Activated T-cell treated with anti-CD3 and anti-CD28 coated beads, Interleukin-2, amount 50 U/mL, for 72 hours (primary cell): ENCODE measurements around the gene UNC5CL. TPM values are rescaled to one million over a fixed set of nuclear protein-coding genes. Genes with fewer than 3 reads are reported as not detected.

Source experiments
- ATAC-seq, 2 donors: fragments of 150-1000 bp; cut with Tn5 transposase; replicated peaks in 1 of 2; 2 replicates each; pipeline ENCODE4 v1.10.0; 2021; ENCODE audit warnings: moderate library complexity in 2 of 2, mild to moderate bottlenecking in 1 of 2
- DNase-seq, 2 donors: peaks; one replicate each; pipeline ENCODE4 v3.0.0; 2021 to 2022; ENCODE audit warnings: mixed read lengths in 1 of 2
- H3K27ac Mint-ChIP-seq: one replicate; pipeline ENCODE4 v1.8.0; 2022; ENCODE audit warnings: mild to moderate bottlenecking, moderate library complexity, mixed read lengths
- H3K27me3 Mint-ChIP-seq: one replicate; pipeline ENCODE4 v1.8.0; 2022; ENCODE audit warnings: low read depth, mixed read lengths
- H3K36me3 Mint-ChIP-seq, 2 donors: one replicate each; pipeline ENCODE4 v1.8.0; 2022; ENCODE audit warnings: mixed read lengths in 2 of 2, mild to moderate bottlenecking in 1 of 2; ENCODE audit not compliant: insufficient read depth in 2 of 2
- H3K4me1 Mint-ChIP-seq: one replicate; pipeline ENCODE4 v1.8.0; 2022; ENCODE audit warnings: low read depth, mixed read lengths
- H3K4me3 Mint-ChIP-seq, 2 donors: one replicate each; pipeline ENCODE4 v1.8.0; 2022; ENCODE audit warnings: mild to moderate bottlenecking in 2 of 2, mixed read lengths in 2 of 2, moderate library complexity in 2 of 2
- H3K9me3 Mint-ChIP-seq, 2 donors: one replicate each; pipeline ENCODE4 v1.8.0; 2022; ENCODE audit warnings: mixed read lengths in 2 of 2
- total RNA-seq, 2 donors: library from RNA; stranded (reverse); gene quantifications; one replicate each; pipeline ENCODE4 v1.2.3, GENCODE V29; 2022

Gene UNC5CL
- total RNA-seq, 2 donors from 2014 or later: 4.0 to 5.5 TPM

DNA sequence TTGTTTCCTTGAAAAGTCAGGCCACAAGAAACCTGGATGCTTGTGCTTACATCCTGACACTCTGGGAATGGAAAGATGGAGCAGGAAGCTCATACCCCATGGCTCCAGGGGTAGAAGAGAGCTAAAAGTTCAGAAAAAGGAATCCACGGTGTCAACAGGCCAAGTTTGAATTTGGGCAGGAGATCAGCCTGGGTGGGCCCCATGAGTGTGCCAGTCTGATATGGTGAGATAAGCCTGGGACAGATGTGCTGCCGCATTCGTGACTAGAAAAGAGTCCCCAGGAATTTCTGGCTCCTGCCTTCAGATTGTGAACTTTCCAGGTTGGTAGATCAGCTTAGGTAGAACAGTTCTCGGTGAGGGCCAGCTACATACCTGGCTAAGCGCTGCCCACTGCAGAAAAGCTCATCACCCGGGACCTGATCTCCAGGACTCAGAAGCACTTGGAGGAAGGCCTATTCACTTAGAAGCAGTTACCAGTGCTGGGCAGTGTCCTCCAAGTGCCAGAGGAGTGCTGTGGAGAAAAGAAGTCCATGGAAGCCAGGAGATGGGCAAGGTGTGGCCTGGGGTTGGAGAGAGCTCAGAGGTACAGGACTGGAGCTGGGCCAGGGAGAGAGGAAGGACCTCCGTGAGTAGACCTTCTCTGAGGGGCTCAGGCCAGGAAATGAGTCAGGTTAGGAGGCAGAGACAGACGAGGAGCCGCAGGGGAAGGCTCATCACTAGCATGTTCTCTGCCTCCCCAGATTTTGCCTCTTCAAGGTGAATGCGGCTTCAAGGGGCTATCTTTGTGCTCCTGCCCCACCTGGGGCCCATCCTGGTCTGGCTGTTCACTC is 3.4 kb upstream of the UNC5CL start, which contains the start of gene TSPO2:
Gene TSPO2 (plus strand): TSS at position 242 of the 830 bp plus-strand sequence. CDS start 519 bp downstream, at position 761.
- H3K4me1 Mint-ChIP-seq: peaks cover 8% of the 10 kb centered on the region
- no peaks in the 10 kb centered on the region for H3K27me3 Mint-ChIP-seq
- H3K27ac Mint-ChIP-seq: no peak within 1 kb of the TSS

DNA sequence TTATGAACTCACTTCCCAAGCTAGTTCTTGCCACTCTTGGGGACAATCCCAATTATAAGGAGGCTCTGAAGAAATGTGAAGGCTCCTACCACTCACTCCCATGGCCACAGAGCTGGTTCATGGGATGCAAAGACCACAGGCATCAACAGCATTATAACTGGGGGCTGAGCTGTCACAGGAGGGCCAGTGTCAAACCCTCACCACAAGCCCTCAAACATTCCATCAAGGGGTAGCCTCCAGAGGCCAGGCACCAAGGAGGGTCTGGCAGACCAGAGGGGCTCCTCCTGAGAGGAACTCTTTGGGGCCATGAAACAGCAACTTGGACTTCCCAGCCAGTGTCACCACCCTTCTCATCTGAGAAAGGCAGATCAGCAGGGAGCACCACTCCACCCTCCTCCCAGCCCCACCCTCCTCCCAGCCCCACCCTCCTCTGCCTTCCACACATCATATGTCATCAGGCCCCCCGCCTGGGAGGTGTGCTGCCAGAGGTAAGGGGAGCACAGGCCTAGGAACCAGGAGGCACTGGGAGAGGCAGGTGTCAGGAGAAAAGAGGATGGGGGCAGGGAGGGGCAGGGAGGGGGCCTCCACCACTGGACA is 2.0 kb upstream of the UNC5CL start:
- Mint-ChIP-seq H3K4me1 (peaks cover 8% of the 10 kb centered on the region), H3K27ac (no peak overlapping the region), H3K9me3 (no peaks in the 10 kb centered on the region), H3K27me3 (no peaks in the 10 kb centered on the region), H3K4me3 (no peak overlapping the region), H3K36me3 (no peaks in the 10 kb centered on the region)
- DNase-seq: no peak
- peak in 1 of 2 donors; percentile 6 for ATAC-seq

More for the DNA sequence above, 3.4 kb upstream of the UNC5CL start, which contains the start of gene TSPO2:
- ATAC-seq: no peak
- Mint-ChIP-seq H3K36me3 (no peaks in the 10 kb centered on the region), H3K4me3 (no peak within 1 kb of the TSS), H3K9me3 (no peaks in the 10 kb centered on the region)
- no peak for DNase-seq

DNA sequence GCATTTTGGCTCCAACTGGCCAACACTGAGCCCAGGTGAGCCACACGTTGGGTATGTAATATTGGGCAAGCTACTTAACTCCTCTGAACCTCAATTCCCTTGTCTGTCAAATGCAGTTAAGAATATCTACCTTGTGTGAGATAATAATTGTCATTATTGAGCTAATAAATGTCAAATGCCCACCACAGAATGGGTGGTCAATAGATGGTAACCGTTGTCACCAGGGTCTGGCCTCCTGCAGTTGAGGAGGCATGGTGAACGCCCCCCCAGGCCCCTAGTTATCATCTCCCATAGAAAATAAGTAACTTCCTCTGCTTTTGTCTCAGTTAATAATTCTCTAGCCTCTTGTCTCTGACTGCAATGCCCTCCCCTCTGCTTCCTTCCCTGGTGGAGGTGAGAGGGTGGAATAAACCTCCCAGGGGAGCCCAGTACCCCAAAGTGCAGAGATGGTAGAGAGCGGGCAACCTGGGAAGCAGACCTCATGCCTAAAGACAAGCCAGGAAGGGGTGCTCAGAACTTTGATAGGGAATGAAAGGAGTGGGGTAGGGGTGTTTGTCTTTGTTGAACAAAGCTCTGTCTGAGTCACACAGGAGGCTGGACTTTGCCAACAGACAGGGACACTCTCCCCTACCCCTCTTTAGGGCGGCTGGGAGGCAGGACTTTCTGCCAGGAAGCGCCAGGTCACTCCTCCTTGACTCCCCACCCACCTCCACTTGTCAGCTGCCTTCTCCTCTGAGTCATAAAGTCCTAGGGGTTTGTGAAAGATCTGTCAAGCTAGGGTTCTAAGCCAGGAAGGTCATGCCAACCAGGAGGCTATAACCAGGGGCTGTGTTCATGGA is 1.3 kb upstream of the UNC5CL start:
- Mint-ChIP-seq H3K36me3 (no peaks in the 10 kb centered on the region), H3K27ac (no peak overlapping the region), H3K4me3 (no peak overlapping the region), H3K9me3 (no peaks in the 10 kb centered on the region), H3K27me3 (no peaks in the 10 kb centered on the region), H3K4me1 (peaks cover 8% of the 10 kb centered on the region)
- peak; percentile 20 to 22 for DNase-seq
- peak; percentile 49 to 67 for ATAC-seq

DNA sequence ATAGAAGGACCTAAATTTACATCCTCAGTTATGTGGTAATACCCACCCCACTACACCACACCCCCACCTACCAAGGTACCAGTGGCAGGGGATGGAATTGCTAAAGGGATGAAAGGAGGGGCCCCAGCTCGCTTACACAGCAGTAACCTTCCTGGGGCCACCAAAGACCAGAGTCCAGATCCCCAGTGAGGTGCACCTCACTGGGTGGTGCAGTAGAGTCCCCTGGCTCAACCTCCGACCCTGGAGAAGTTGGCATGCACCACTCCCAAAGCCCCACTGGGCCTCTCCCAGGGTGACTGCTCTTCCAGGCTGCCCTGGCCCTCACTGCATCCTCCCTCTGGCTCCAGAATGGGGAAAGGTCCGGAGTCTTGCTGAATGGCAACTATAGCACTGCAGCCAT is 816 bp downstream of the UNC5CL start:
- H3K27ac Mint-ChIP-seq: no peak overlapping the region
- H3K9me3 Mint-ChIP-seq: no peaks in the 10 kb centered on the region
- H3K4me3 Mint-ChIP-seq: no peak overlapping the region
- ATAC-seq (no peak), DNase-seq (no peak)
- peaks cover 8% of the 10 kb centered on the region for H3K4me1 Mint-ChIP-seq
- H3K27me3 Mint-ChIP-seq: no peaks in the 10 kb centered on the region
- H3K36me3 Mint-ChIP-seq: no peaks in the 10 kb centered on the region

DNA sequence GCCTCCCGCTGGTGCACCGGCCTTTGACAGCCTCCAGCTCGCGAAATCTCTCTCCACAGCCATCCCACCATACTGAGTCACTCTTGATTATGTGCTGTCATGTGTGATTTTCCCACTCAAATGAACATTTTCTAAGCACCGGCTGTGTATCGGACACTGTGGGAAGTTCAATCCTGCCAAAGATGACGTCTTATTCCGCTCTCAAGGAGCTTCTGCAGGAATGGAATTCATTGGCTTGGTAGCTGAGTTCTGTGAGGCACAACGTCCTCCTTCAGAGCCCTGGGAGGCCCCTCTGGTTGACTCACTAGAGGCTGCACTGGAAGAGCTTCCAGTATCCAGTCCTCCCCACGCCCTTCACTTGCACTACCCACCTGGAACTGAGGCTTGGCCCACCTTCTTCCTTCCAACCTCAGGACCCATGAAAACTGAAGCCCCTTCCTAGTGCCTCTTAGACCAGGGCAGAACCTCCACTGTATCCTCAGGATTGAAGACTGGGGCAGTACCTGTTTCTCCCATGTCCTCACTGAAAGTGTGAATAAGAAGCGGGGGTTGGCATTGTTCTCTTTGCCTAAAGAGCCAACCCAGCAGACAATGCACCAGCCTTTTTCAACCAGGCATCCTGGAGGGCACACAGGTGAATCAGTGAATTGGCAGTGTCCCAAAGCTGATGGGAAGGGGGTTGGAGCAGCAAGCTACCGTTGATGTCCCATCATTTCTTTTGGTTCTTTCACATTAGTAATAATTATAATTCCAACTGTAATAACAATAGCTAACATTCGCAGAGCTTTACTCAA is 1.7 kb downstream of the UNC5CL start:
- no peaks in the 10 kb centered on the region for H3K9me3 Mint-ChIP-seq
- H3K27me3 Mint-ChIP-seq: no peaks in the 10 kb centered on the region
- no peaks in the 10 kb centered on the region for H3K36me3 Mint-ChIP-seq
- H3K4me1 Mint-ChIP-seq: peaks cover 8% of the 10 kb centered on the region
- ATAC-seq (no peak), DNase-seq (no peak)
- no peak overlapping the region for H3K4me3 Mint-ChIP-seq
- no peak overlapping the region for H3K27ac Mint-ChIP-seq

DNA sequence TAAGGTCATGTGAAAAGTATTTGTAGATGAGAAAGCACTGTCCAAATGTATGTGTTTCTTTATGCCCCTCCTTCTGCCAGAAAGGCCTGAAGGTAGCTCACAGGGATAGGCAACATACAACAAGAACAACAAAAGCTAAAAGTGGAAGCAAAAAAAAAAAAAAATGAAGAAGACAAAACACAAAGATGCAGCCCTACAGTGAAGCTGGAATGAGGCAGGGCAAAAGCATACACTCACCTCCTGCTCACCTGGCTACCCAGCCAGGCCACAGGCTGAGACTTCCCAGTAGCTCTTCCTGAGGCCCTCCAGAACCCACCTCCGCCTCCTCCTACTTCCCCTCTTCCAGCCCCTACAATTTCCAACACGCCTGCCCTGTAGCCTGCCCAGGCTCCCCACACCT is 2.4 kb downstream of the UNC5CL start:
- DNase-seq: no peak
- no peaks in the 10 kb centered on the region for H3K36me3 Mint-ChIP-seq
- H3K27me3 Mint-ChIP-seq: no peaks in the 10 kb centered on the region
- H3K9me3 Mint-ChIP-seq: no peaks in the 10 kb centered on the region
- H3K27ac Mint-ChIP-seq: no peak overlapping the region
- peaks cover 8% of the 10 kb centered on the region for H3K4me1 Mint-ChIP-seq
- H3K4me3 Mint-ChIP-seq: no peak overlapping the region
- no peak for ATAC-seq

DNA sequence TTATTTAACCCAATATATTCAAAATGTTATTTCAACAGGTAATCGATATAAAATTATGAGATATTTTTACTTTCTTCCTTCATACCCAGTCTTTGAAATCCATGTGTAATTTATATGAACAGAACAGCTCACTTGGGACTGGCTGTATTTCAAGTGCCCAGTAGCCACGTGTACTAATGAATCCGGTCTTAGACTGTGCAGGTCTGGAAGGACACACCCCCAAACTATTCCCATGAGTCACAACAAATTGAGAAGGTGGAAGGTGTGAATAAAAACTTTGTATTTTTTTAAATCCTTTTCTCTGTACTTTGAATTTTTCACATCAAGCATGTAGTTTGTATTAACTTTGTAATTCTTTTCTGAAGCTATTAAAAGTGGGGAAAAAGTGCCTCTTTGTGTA is 2.8 kb downstream of the UNC5CL start:
- H3K9me3 Mint-ChIP-seq: no peaks in the 10 kb centered on the region
- no peak overlapping the region for H3K27ac Mint-ChIP-seq
- H3K4me3 Mint-ChIP-seq: no peak overlapping the region
- no peak for ATAC-seq
- H3K27me3 Mint-ChIP-seq: no peaks in the 10 kb centered on the region
- no peak for DNase-seq
- H3K36me3 Mint-ChIP-seq: no peaks in the 10 kb centered on the region
- peaks cover 8% of the 10 kb centered on the region for H3K4me1 Mint-ChIP-seq

DNA sequence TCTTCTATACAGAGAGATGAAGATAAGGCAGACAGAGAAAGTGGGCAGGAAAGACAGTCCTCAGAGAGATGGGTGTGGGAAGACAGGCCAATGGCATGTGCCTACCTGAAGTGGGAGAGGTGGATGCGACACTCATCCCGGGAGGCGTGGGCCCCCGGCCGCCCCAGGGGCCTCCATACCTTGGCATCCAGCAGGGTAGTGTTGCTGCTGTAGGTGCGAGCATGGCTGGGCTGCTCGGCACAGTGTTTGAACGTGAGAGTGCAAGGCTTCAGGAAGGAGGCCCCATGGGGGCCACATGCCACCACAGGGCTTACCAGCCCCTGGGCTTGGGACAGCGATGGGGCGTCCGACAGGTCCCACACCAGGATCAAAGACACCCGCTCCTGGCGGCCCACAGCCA is 5.2 kb downstream of the UNC5CL start:
- no peak overlapping the region for H3K4me3 Mint-ChIP-seq
- no peak for ATAC-seq
- no peaks in the 10 kb centered on the region for H3K27me3 Mint-ChIP-seq
- DNase-seq: no peak
- H3K9me3 Mint-ChIP-seq: no peaks in the 10 kb centered on the region
- H3K36me3 Mint-ChIP-seq: no peaks in the 10 kb centered on the region
- H3K4me1 Mint-ChIP-seq: peaks cover 6% of the 10 kb centered on the region
- H3K27ac Mint-ChIP-seq: no peak overlapping the region

DNA sequence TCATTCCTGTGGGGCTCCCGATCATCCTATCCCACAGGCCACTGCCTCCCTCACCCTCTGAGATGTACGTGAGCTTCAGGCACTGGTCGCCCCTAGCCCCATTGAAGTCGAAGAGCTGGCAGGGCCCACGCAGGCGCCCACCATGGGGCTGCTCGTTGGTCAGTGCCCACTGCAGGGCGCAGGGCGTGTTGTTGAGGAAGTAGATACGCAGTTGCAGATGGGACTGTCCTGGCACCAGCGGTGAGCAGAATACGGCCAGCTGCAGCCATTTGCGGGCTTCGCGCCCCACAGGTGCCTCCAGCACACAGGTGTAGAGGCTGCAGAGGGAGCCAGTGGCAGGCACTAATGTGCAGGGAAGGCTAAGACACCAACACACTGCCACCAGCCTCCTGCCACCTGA is 6.2 kb downstream of the UNC5CL start:
- no peaks in the 10 kb centered on the region for H3K27me3 Mint-ChIP-seq

DNA sequence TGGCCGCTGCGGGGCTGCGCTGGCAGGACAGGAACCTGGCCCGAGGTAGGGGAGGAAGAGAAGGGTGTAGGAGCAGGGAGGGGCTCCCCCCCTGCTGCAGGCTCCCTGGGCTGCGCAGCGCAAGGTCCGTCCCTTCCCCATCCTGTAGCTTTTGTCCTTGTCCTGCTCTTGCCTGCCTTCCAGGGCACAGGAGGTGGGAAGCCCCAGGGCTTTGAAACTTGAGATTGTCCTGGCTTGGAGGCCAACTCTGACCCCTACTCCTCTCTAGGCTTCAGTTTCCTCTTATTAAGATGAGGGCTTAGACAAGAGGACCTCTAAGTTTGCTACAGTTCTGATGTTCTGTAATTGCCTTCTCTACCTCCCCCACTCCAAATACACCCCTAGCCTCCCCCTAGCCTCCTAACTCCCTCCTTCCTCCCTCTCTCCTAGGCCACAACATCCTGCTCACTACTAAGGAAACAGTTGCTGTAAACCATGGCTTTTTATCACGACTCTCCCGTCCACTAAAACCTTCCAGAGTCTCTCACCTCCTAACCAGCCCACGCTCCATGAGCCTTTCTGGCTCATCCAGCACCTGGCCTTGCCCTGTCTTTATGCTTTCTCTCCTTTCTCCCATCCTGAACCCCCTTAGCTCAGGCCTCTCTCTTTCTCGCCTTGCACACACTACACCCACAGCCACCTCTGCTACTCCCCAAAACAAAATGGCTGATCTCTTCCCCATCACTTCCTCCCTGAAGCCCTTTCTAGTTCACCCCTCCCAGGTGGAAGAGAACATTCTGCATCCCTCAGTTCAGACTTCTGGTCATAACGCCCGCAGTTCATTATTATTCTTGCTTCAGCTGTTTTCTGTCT is 10.2 kb downstream of the UNC5CL start:
- Mint-ChIP-seq H3K27me3 (no peaks in the 10 kb centered on the region), H3K27ac (peak overlapping the region; percentile 47), H3K4me3 (peak overlapping the region; percentile 60 to 85), H3K36me3 (no peaks in the 10 kb centered on the region), H3K4me1 (peaks cover 23% of the 10 kb centered on the region), H3K9me3 (no peaks in the 10 kb centered on the region)
- ATAC-seq: peak; percentile 48 to 58
- peak in 1 of 2 donors; percentile 8 for DNase-seq

More for the DNA sequence above, 6.2 kb downstream of the UNC5CL start:
- no peak overlapping the region for H3K4me3 Mint-ChIP-seq
- DNase-seq: no peak
- no peak for ATAC-seq
- H3K9me3 Mint-ChIP-seq: no peaks in the 10 kb centered on the region
- H3K27ac Mint-ChIP-seq: no peak overlapping the region
- no peaks in the 10 kb centered on the region for H3K36me3 Mint-ChIP-seq
- H3K4me1 Mint-ChIP-seq: peaks cover 13% of the 10 kb centered on the region

DNA sequence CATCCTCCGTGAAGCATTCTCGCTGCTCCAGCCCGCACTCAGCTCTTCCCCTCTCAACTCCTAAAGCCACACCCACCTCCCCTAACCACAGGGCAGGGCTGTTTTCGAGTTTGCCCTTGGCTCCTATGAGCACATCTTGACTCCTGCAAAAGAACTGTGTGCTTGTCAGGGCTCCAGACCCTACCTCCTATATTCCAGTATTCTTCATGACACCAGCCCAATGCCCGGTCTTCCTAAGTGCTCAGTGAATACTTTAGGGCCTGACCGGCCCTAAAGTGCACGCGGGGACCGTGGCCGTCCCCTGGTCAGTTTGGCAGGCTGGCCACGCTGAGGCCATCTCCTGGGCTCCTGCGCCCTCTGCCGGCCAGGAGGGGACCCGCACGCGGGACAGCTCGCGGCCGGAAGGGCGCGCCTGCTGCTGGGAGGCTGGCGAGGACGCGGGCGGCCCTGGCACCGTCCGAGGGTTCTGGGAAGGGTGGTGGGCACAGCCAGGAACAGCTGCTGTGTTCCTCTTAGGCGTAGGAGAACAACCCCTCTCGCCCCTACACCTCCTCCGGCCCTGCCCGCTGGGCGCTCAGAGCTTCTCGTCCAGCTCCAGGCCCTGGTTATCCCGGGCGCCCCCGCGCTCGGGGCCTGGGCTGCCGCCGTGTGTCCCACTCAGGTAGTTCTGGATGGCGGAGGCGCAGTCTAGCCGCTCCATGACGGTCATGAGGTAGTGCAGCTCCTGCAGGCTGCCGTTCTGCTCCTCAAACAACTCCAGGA is 11.0 kb downstream of the UNC5CL start:
- ATAC-seq (peak; percentile 90 to 91), DNase-seq (peak; percentile 81 to 93)
- Mint-ChIP-seq H3K9me3 (no peaks in the 10 kb centered on the region), H3K27me3 (no peaks in the 10 kb centered on the region), H3K36me3 (no peaks in the 10 kb centered on the region), H3K4me3 (peak overlapping the region; percentile 60 to 85), H3K4me1 (peaks cover 23% of the 10 kb centered on the region), H3K27ac (peak overlapping the region; percentile 67)
